ENCODE results near the gene CHMP5. TPM values are rescaled to one million over a fixed set of nuclear protein-coding genes. Genes with fewer than 3 reads are reported as not detected.
A peak's percentile ranks its signal among the peaks of the same experiment; 100 is the strongest.

CHMP5 gene
- total RNA-seq, 2 donors from 2014 or later = 81.0 to 106 TPM

DNA sequence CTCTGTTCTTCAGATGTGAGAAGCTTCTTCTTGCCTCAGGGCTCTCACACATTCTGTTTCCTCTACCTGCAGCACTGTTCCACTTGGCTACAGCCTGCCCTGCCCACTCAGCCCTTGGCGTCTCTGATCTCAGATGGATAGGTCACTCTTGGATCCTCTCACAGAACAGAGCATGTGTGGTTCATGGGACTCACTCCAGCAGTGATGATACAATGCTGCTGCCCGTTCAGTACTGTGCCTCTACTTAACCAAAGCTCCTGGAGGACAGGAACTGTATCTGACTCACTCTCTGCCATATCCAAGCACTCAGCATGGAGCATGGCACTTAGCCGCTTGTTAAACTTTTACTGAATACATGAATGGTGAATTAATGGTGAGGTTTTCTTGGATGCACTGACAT, 28.3 kb upstream of the CHMP5 start:
- intact Hi-C loops (cut with DNase I, micrococcal nuclease) = no loop called here
- DNase-seq (no peak), ATAC-seq (no peak)

DNA sequence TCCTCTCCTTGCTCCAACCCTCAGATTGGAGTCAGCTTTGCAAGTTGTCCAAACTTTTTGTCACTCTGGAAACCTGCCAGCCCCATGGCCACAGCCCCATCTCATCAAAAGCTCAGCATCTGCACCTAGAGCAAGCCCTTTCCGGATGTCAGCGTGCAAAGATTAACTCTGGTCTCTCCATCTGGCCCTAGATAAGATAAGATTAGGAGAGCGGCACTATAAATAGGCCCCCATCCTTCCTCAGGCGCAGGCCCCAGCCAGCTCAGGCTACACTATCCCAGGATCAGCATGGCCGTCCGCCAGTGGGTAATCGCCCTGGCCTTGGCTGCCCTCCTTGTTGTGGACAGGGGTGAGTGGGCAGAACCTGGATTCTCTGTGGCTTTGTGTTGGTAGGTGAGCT, 24.9 kb upstream of the CHMP5 start, which contains the start of gene SPINK4:
Gene SPINK4, plus strand, starts transcription at position 247 of the 400 bp plus-strand sequence. Its CDS starts 42 bp downstream, at position 289.
- ATAC-seq = peak; percentile 36
- DNase-seq = no peak
- intact Hi-C loops (cut with DNase I, micrococcal nuclease) = no loop called here

DNA sequence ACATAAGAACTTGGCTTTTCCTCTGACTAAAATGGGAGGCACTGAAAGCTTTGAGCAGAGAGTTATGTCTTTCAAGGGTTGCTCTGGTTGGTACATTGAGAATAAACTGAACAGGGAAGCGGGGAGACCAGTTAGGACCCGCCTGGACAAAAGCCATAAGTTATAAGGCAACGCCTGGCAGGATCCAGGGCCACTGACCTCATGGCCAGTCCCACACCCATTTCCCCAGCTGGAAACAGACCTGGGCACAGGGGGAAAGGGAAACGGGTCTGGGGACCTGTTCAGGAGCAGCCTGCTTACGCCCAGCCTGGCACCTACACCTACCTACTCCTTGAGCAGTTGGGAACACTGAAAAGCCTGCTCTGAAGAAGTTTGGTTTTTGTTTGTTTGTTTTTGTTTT, 23.6 kb upstream of the CHMP5 start:
- ATAC-seq (peak; percentile 74), DNase-seq (peak in 1 of 2 donors; percentile 39)
- intact Hi-C loops (cut with DNase I, micrococcal nuclease) = no loop called here

DNA sequence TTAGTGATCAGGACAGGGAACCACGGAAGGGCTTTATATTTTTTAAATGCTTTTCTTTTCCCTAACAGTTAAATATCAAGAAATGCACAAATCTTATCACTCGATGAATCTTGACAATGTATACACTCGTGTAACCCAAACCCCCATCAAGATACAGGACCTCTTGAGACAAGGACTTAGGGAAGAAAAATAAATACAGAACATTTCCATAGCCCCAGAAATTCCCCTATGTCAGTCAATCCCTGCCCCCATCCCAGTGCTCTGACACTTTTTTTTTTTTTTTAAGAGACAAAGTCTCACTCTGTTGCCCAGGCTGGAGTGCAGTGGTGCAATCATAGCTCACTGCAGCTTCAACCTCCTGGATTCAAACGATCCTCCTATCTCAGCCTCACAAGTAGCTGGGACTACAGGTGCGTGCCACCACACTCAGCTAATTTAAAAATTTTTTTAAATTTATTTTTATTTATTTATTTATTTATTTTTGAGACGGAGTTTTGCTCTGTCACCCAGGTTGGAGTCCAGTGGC, 22.2 kb upstream of the CHMP5 start:
- no peak for DNase-seq
- intact Hi-C loops (cut with DNase I, micrococcal nuclease) = no loop called here

DNA sequence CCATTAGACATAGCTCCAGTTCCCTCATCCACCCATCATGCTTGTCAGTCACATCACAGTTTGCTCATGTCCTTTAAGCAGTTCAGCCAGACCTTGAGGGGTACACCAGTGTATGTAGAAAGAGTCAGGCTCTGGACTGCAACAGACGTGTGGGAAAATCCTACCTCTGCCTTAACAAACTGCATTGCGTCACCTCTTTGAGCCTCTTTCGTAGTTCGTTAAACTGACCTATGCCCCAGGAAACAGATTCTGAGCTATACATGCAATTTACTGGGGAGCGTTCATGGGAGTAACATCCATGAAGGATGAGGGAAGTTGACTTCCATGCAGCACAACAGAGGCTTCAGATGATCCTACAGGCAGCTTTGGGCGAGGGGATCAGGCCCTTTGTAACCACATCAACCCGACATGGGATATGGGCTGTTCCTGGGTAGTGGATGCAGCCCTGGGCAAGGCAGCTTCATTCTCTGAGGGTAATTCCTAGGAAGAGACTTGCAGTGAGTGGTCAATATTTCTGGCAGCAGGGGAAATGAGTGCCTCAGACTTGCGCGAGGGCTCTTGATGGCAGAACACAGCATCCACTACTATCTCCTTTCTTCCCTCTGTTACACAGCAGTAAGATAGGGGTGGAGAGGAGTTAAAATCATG, 20.6 kb upstream of the CHMP5 start:
- intact Hi-C loops (cut with DNase I, micrococcal nuclease) = no loop called here
- ATAC-seq (peak; percentile 74), DNase-seq (no peak)

More for the DNA sequence above, 22.2 kb upstream of the CHMP5 start:
- no peak for ATAC-seq

DNA sequence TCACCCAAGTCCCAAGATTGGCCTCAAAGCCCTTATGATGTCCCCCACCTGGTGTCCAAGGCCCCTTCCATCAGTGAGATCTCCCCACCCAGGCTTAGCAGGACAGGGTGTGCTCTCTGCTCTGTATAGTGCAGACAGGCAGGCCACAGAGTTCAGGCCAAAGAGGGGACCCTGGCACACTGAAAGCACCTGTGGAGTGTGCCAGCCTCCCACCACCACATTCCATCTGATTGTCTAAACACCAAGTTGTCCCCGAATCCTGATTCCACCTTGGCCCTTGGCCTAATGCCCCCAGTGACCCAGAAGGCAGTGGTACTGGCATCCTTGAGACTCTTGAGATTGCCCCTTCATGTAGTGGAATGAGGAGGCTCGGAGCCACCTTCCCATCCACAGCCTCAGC, 19.5 kb upstream of the CHMP5 start:
- DNase-seq = no peak
- no peak for ATAC-seq
- intact Hi-C loops (cut with DNase I, micrococcal nuclease) = no loop called here

DNA sequence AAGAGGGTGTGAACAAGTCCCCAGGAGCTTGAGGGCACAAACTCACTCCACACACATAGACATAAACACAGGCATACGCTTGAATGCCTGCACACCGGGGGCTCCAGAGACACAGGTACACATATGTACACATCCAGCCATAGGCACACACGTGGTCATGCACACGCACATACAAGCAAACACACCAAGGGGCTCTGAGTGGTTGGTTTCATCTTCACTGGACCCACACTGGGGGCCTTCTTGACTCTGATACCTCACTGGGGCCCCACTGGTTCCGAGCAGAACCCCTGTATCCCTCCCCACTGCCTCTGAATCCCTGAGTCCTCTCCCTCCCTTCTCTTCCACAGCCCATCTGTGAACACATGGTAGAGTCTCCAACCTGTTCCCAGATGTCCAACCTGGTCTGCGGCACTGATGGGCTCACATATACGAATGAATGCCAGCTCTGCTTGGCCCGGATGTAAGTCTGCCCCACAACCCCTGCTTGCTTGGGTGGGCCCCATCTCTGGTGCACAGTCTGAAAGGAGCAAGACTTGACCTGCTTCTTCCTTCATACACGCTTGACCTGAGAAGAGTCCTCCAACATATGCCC, 18.5 kb upstream of the CHMP5 start:
- ATAC-seq (no peak), DNase-seq (no peak)
- intact Hi-C loops (cut with DNase I, micrococcal nuclease) = no loop called here

DNA sequence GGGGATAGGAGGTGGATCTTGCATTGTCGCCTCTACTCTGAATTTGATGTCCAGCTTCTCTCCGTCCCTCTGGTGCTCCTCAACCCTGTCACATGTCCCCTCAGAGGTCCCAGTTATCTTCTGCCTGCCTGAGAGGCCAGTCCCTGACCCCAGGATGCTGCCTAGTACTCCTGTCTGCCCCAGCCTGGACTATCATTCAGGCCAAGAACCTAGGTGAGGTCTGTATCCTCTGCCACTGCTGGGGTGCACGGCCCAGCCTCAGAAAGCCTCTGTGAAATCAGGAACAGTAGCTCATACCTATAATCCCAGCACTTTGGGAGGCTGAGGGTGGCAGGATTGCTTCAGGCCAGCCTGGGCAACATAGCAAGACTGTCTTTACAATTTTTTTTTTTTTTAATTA, 16.2 kb upstream of the CHMP5 start:
- intact Hi-C loops (cut with DNase I, micrococcal nuclease) = no loop called here
- ATAC-seq (no peak), DNase-seq (no peak)

DNA sequence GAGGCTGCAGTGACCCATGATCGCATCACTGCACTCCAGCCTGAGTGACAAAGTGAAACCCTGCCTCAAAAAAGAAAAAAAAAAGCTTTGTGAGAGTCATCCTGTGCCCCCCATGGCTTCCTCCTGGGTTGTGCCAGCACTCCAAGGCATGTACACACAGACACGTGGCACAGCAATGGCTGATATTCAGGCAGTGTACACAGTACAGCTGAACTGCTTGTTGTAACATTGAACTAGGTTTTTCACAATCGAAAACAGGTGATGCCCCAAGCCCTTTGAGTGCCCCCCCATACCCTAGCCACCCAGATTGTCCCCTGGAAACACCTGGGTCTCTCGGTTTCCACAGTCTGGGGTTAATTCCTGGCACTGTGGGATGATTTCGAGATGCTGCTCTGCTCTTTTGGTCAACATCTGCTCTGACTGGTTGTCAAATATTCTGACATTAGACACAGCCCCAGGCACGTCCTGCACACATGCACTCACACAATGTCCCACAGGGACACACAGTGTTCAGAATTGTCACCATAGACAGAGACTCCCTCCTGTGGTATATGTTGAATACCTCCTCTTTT, 15.7 kb upstream of the CHMP5 start:
- intact Hi-C loops (cut with DNase I, micrococcal nuclease) = no loop called here
- ATAC-seq = peak; percentile 11
- no peak for DNase-seq

DNA sequence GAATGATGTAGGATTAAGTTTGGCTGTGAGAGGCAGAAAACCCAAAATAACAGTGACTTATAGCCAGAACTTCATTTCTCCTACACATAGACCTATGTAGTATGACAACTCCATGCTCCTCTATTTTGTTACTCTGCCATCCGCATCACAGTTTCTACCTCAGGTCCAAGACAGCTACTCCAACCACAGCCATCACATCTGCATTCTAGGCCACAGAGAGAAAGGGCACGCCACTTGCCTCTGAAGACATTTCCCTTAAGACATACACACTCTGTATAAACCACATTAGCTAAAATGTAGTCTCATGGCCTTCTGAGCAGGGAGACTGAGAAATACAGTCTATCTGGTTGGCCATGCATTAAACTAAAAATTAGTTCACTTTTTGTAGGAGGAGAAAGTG, 14.9 kb upstream of the CHMP5 start:
- intact Hi-C loops (cut with DNase I, micrococcal nuclease) = no loop called here
- DNase-seq (no peak), ATAC-seq (no peak)

DNA sequence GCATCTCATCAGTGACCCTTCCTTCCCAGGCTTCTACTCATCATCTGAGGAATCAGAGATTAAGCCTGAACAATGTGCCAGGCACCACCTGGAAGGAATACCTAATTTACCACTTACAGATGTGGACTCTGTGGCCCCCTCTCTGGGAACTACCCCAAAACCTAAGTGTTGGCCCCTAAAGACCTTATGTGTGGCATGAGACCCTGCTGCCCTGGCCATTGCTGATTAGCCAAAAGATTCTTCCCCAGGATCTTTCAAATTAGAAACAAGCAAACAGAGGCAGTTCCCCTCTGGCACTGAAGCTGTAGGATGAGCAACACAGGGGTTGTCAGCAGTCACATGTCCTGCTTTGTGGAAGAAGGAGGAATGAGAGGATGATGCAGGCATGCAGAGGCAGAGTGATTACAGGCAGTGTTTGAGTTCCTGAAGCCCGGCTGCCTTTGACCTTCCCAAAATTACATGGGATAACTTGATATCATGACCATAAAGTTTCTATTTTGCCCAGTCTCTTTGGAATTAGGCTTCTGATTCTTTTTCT, 14.3 kb upstream of the CHMP5 start:
- ATAC-seq (peak; percentile 13), DNase-seq (no peak)
- intact Hi-C loops (cut with DNase I, micrococcal nuclease) = no loop called here

DNA sequence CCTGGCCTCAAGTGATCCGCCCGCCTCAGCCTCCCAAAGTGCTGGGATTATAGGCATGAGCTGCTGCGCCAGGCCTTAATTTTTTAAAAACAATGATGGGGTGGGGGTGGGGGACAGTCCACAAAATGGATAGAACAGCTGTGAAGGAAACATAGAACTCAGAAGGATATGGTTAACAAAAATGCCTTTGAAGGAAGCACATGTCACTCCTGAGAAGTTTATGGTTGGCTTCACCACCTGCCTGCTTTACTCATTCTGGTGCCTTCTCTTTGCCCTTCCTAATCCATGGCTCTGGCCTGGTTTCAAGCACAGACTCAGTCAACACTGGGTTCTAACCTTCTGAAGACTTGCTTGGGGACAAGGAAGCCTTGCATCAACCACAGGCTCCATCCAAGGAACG, 10.6 kb upstream of the CHMP5 start:
- ATAC-seq (no peak), DNase-seq (no peak)
- intact Hi-C loops (cut with DNase I, micrococcal nuclease) = no loop called here

DNA sequence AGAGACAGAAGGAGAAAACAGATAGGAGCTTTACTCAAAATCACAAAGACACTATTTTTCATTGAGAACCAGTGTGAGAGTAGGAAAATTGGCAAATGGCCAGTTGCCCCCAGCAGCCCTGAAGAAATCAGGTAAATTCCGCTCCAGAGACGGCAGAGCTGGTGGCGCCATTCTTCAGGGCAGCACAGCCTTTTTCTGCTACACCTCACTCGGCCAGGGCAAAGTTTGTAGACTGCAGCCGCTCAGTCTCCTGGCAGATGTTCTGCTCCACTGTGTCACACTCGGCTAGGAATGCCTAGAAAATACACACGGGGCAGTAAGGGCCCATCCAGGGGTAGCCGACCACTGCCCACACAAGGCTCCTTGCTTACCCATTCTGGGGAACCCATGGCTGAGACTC, 9.8 kb upstream of the CHMP5 start:
- DNase-seq (no peak), ATAC-seq (no peak)
- intact Hi-C loops (cut with DNase I, micrococcal nuclease) = no loop called here

DNA sequence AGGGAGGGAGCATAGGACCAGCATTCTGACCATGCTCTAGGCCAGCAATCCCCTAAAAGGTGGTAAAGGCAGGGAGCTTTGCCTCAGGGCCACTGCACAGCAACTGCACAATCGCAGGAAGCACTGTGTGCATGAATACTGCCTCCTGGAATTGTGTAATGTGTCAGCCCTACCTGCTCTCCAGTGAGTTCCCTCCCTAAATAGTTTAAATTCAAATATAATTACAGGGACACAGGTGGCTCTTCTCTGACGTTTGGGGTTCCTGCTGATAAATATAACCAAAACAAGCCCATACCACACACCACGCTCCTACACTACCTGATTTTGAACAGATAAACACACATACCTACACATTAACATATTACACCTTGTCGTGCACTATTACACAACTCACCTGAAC, 9.4 kb upstream of the CHMP5 start:
- no peak for DNase-seq
- ATAC-seq = no peak
- intact Hi-C loops (cut with DNase I, micrococcal nuclease) = no loop called here

DNA sequence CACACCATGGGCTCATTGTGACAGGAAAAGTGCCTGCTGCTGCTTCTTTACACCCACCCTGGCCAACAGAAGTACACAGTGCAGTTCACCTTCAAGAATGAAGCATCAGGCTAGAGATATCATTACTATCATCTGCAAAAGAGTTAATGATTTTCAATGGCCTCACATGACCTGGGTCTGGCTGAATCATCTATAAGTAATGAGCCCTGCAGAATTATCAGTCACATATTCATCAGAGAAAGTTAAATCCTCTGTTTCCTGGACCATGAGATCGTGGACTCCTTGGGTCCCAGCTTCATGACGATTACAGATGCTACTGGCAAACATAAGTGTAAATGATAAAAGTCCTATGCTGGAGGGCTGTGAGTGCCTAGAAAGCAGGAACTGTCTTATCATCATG, 8.6 kb upstream of the CHMP5 start:
- ATAC-seq = no peak
- intact Hi-C loops (cut with DNase I, micrococcal nuclease) = no loop called here
- DNase-seq = no peak

DNA sequence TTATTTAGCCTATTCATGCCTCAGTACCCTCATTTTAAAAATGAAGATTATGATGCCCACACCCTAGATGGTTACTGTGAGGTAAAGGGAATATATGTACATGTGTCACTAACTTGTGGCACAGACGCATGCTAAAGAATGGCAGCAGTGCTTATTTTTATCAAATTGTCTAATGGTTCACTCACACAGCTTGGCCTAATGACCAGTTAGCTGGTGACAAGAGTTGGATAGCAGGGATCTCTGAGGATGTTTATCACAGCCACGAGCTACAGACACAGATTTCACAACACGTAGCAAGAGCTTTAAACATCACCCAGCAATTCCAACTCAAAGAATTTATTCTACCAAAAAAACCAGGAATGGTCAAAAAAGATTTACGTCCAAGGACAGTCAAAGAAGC, 7.6 kb upstream of the CHMP5 start:
- ATAC-seq (no peak), DNase-seq (no peak)
- intact Hi-C loops (cut with DNase I, micrococcal nuclease) = no loop called here

DNA sequence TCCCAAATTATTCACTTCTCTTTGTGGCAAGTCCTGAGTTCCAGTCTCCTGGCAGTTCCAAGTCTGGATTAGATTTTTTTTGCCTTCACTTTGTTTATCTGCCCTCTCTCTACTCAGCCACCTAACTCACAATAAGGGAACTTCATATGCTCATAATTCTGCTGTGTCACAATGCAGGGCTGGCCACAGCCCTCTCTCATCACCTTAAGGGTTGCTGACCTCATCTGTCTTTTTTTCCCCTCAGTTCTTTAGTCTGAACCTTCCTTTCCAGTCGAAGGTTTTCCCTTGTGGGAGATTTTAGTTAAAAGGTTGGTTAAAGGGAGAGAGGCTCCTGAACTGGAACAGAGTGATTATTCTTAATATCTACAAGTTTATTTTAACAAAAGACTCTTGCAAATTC, 4.5 kb upstream of the CHMP5 start:
- ATAC-seq (no peak), DNase-seq (no peak)
- intact Hi-C loops (cut with DNase I, micrococcal nuclease) = no loop called here

DNA sequence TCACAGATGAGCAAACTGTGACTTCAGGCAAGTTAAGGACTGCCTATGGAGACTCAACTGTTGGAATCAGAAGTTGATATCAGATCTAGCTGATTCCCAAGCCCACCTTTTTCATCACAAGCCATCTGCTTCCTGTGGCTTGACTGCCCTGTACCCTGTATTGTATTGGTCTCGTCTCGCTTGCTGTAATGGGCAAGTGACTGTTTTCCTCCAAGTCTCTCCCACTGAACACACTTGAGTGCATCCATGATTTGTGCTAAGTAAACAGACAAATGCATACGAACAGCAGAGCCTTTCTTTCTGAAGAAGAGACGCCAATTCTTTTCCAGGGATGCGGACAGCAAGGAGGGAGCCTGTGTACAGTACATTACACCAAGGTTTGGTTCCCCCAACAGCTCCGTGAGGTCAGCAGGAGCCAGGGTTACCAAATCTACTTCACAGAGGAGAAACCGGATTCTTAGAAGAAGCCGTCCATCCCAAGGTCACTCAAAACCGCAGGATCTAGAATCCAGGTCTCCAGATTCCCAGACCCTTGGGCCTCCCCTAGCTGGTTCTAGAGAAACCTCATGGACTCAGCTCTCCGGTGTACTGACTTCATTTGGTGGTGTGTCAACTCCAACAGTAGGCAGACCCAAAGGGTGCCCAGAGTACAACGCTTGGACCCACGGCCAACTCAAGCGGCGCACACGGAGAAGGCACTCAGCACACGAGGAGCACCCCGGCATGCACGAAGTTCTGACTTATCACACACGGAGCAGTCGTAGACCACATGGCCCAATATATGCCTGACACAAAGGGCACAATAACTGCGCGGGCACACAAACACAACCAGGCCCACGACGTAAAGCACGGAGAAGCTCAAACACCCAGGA, 1.5 kb upstream of the CHMP5 start:
- intact Hi-C loops (cut with DNase I, micrococcal nuclease) = no loop called here
- ATAC-seq (peak; percentile 22), DNase-seq (no peak)

DNA sequence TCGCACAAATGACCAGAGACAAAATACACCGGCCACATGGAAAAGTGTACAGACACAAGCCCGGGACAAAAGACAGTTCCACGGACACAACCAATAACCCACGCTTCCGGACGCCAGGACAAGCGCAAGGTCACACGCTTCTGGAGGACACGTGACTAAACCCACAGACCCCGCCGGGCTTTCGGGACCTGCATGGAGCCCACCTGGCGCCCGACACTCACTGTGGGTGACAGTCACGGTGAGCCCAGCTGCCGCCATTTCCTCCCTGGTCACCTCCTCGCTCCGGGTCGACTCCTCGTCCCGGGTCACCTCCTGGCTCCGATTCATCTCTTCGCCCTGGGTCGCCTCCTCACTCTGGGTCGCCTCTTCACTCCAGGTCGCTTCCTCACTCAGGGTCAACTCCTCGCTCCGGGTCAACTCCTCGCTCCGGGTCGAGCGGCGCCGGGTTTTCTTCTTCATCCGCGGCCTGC, 811 bp upstream of the CHMP5 start:
- DNase-seq (peak; percentile 58 to 74), ATAC-seq (peak; percentile 27)
- intact Hi-C loops (cut with DNase I, micrococcal nuclease) = no loop called here
